Measurements from ENCODE around the gene UCHL1. TPM values are rescaled to one million over a fixed set of nuclear protein-coding genes. Genes with fewer than 3 reads are reported as not detected.

UCHL1 gene
- total RNA-seq, 1 donor from 2014 or later: 7.2 TPM

DNA sequence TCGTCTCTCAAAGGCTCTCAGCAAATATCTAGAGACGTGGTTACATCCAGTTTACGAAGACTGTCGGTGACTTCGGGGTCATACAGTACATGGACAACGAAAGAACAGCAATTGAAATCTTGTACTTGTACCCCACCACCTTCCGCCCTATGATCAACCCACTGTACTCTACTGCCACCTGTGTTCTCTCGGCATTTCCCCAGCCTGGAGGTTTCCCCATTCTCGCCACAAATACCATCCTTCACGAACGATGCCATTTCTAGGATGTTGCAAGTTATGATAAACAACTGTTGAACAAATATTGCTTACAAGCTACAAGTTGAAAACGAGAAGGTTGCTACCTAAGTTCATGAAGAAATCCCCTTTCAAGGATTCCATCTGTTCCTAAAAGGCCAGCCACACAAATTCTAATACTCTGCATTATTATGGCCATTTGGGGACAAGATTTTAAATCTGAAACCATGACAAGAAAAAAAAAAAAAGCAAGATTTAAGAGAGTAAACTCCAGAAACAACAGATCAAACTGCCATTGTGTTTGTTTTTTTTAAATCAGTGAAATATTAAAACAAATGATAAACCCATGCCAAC lies 44.0 kb upstream of the UCHL1 start:
- H3K4me1 ChIP-seq: peaks cover 23% of the 10 kb centered on the region
- intact Hi-C loops (cut with DNase I): loop anchor here (5.0 to 10.0 kb wide), 2 partner anchors 238 to 285 kb away; no protein-coding TSS in a partner anchor
- TF ChIP-seq, protein P1, sequence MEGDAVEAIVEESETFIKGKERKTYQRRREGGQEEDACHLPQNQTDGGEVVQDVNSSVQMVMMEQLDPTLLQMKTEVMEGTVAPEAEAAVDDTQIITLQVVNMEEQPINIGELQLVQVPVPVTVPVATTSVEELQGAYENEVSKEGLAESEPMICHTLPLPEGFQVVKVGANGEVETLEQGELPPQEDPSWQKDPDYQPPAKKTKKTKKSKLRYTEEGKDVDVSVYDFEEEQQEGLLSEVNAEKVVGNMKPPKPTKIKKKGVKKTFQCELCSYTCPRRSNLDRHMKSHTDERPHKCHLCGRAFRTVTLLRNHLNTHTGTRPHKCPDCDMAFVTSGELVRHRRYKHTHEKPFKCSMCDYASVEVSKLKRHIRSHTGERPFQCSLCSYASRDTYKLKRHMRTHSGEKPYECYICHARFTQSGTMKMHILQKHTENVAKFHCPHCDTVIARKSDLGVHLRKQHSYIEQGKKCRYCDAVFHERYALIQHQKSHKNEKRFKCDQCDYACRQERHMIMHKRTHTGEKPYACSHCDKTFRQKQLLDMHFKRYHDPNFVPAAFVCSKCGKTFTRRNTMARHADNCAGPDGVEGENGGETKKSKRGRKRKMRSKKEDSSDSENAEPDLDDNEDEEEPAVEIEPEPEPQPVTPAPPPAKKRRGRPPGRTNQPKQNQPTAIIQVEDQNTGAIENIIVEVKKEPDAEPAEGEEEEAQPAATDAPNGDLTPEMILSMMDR (IDR thresholded peaks at IDR 0.05): peak; percentile 59
- H3K9me3 ChIP-seq: no peaks in the 10 kb centered on the region
- ATAC-seq: peak; percentile 28
- H3K27ac ChIP-seq: peak overlapping the region; percentile 79
- H3K27me3 ChIP-seq: no peaks in the 10 kb centered on the region
- H3K36me3 ChIP-seq: no peaks in the 10 kb centered on the region
- DNase-seq: no peak
- H3K4me3 ChIP-seq: peak overlapping the region; percentile 94

- intact Hi-C loops (cut with DNase I): loop anchor here (5.0 to 10.0 kb wide), 2 partner anchors 239 to 286 kb away; no protein-coding TSS in a partner anchor
- H3K4me3 ChIP-seq: peak overlapping the region; percentile 94
- peak overlapping the region; percentile 79 for H3K27ac ChIP-seq
- no peaks in the 10 kb centered on the region for H3K36me3 ChIP-seq
- DNase-seq: peak; percentile 74
- H3K27me3 ChIP-seq: no peaks in the 10 kb centered on the region
- TF ChIP-seq, protein P1 (IDR thresholded peaks at IDR 0.05): no peak
- H3K4me1 ChIP-seq: peaks cover 20% of the 10 kb centered on the region
- H3K9me3 ChIP-seq: no peaks in the 10 kb centered on the region
- ATAC-seq: peak; percentile 4
These were observed 43.0 kb upstream of the UCHL1 start for GRCh38 chr4:41213625-41214135.

DNA sequence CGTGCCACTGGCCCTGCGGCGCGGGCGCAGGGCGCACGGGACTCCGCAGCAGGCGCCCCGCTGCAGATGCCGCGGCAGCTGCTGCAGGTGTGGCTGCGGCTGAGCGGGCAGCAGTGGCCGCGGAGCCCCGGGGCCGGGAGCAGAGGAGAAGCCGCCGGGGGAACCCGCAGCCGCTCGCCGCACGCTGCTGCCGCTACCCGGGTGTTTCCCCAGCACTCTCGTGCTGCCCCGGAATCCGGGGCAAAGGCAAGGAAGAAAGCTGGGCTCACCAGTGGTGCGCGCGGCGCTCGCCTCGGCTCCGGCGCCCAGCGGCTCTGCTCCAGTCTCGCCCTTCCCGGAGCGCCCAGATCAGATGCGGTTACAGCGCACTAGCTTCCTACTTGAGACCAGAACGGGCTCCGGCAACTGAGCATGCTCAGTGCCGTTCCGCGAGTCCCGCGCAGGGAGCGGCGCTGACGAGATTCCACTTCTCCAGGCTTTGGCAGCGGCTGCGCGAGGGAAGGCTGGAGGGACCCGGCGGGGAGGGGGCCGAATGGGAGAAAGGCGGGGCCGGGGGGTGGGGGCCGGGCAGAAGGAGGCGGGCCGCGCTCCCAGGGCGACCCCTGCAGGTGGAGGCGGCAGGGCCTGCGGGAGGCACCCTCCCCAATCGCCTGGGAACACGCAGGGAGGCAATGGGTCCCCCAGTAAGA lies 42.4 kb upstream of the UCHL1 start, which contains the start of gene APBB2:
Gene APBB2 (minus strand): TSS at position 407 of the 689 bp plus-strand sequence. CDS start 181,288 bp downstream, outside the sequence.
- Histone ChIP-seq H3K4me3 (peak within 1 kb of the TSS; percentile 94), H3K27ac (peak within 1 kb of the TSS; percentile 92), H3K4me1 (peaks cover 16% of the 10 kb centered on the region), H3K9me3 (no peaks in the 10 kb centered on the region), H3K27me3 (no peaks in the 10 kb centered on the region), H3K36me3 (no peaks in the 10 kb centered on the region)
- DNase-seq (peak; percentile 97), ATAC-seq (peak; percentile 93)
- intact Hi-C loops (cut with DNase I): loop anchor here (5.0 to 10.0 kb wide), 2 partner anchors 239 to 287 kb away; no protein-coding TSS in a partner anchor
- TF ChIP-seq, protein P1 (IDR thresholded peaks at IDR 0.05): peak; percentile 90

GRCh38 chr4:41214825-41215146 lies 41.9 kb upstream of the UCHL1 start:
- DNase-seq (no peak), ATAC-seq (no peak)
- Histone ChIP-seq H3K27ac (peak overlapping the region; percentile 79), H3K36me3 (no peaks in the 10 kb centered on the region), H3K4me3 (peak overlapping the region; percentile 94), H3K9me3 (no peaks in the 10 kb centered on the region), H3K4me1 (peaks cover 16% of the 10 kb centered on the region), H3K27me3 (no peaks in the 10 kb centered on the region)
- intact Hi-C loops (cut with DNase I): loop anchor here (5.0 to 10.0 kb wide), 2 partner anchors 240 to 287 kb away; no protein-coding TSS in a partner anchor
- TF ChIP-seq, protein P1 (IDR thresholded peaks at IDR 0.05): no peak

- TF ChIP-seq, protein P1 (IDR thresholded peaks at IDR 0.05): no peak
- Histone ChIP-seq H3K9me3 (no peaks in the 10 kb centered on the region), H3K36me3 (no peaks in the 10 kb centered on the region), H3K4me3 (peak overlapping the region; percentile 94), H3K27ac (peak overlapping the region; percentile 92), H3K27me3 (no peaks in the 10 kb centered on the region), H3K4me1 (peaks cover 16% of the 10 kb centered on the region)
- intact Hi-C loops (cut with DNase I): loop anchor here (10.0 kb wide), 1 partner anchor 240 kb away; no protein-coding TSS in a partner anchor
- DNase-seq: no peak
- ATAC-seq: no peak
These were observed 41.6 kb upstream of the UCHL1 start for GRCh38 chr4:41215155-41215554.
